HG02610 (cell line): ENCODE data around the gene CYSTM1.

Experiments
- ATAC-seq: cut with Tn5 transposase; IDR thresholded peaks from one replicate; pipeline ENCODE4 v1.9.1; 2021; ENCODE audit warnings: mild to moderate bottlenecking, moderate library complexity; ENCODE audit not compliant: unreplicated experiment

CYSTM1 gene

GRCh38 chr5:140232731-140233130 is 57.7 kb downstream of the CYSTM1 start:
- no peak for ATAC-seq

- ATAC-seq = no peak
Measured at GRCh38 chr5:140234377-140234989, 59.5 kb downstream of the CYSTM1 start.

- ATAC-seq = no peak
Measured at GRCh38 chr5:140235791-140236551, 61.0 kb downstream of the CYSTM1 start.

- no peak for ATAC-seq
Measured at GRCh38 chr5:140236891-140237598, 62.1 kb downstream of the CYSTM1 start.

DNA sequence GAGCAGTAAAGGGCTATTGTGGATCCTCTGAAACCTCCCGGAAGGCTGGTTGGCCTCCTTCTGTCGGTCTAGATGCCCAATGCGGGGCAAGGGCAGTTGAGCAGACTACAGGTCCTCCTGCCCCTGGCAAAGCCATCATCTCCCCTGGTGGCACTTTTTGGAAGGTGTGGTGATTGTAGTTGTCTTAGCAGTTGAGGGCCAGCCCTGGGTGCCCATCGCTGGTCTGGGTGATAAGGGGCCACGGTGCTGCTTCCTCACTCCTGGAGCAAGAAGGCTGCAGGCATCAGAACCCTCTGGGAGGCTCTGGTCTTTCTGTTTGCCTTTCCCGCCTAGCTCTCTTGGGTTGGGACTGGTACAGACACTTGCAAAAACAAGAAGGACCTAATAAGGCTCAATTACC is 63.8 kb downstream of the CYSTM1 start:
- no peak for ATAC-seq

DNA sequence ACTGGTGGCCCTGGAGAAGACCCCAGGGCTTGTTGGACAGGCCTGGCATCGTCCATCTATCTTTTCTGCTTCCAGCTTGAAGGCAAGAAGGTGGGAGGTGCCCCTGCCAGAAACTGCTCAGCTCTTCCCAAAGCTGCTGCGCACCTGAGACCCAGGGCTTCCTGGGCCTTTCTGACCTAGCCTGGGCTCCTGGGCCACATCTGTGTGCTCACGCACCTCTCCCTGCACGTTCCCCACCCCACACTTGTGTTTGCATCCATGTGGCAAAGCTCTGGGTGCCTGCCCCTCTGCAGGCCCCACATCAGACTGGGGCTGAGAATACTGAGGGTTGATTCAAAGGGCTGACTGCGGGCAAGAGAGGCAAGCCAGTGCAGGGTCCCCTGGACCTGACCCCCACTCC is 64.5 kb downstream of the CYSTM1 start:
- no peak for ATAC-seq

DNA sequence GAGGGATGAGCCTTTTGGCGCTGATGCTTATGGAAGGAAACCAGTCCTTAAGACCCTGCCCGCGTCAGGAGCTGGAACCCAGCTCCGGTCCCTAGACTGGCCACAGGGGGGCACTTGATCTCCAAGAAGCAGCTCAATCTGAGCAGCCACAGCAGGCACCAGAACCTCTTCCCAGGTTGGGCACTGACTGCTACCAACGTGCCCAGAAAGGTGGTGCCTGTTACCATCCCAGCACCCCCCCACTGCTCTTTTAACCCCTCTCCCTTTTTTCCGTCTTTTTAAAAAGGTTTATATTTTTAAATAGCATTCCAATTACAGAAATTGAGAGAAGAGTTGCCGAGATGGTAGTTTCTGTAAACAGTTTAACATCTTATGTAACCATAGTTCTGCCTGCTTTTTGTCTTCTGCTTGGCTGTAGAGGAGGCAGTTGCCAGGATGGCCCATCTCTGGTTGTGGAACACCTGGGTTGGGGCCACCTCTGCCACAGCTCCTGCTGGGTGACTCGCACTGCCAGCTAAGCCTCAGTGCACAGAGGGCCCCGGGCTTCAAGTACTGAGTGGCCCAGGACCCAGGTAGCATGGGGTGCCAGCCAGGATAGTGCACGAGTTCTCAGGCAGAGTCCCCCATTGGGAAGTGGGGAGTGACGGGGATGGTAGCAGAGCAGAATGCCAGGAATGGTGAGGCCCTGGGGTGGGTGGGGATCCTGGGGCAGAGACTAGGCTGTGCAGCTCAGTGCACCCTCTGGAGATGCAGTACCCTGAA is 65.1 kb downstream of the CYSTM1 start:
- ATAC-seq = peak; percentile 59

- no peak for ATAC-seq
Measured at GRCh38 chr5:140240987-140241706, 66.2 kb downstream of the CYSTM1 start.

DNA sequence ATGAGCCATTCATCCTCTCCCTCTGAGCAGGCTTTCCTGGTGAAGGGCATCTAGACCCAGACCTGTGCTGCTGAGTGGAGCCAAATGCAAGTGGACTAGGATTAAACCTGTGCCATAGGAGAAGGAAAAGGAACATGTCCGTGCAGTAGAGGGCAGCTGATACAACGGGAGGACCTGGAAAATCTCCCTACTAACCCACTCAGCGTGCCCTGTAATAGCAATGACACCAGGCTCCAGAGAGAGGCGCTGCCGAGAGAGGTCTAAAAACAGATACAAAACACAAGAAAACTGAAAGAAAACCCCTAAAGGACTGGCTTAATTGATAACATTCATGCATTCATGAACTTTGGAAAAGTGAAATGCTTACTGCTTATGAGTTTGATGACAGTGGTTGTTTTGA is 67.1 kb downstream of the CYSTM1 start:
- no peak for ATAC-seq

- ATAC-seq = no peak
Measured at GRCh38 chr5:140242890-140243585, 68.0 kb downstream of the CYSTM1 start.

DNA sequence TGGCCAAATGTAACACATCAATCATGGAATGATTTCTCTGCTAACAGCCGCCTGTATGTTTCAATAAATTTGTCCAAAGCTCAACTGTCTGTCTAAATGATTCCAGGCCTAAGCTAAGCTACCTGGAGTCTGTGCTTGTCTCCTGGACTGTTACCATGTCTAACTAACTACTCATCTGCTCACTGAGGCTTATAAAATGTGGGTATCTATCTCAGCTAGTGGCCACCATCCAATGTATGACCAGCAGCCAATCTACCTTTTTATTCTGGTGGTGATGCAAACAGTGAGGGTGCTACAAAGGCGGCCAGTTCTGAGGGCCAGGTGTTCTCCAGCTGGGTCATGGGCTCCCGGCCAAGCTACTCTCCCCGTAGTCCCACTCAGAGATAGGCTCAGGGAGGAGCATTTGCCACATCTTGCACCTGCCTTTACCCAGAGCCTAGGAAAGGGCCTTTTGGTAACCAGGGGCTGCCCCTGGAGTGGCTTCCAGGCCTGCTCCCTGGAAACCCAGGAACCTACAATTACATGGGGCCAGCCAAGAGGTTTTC is 68.8 kb downstream of the CYSTM1 start:
- ATAC-seq = no peak

- peak; percentile 66 for ATAC-seq
Measured at GRCh38 chr5:140244525-140245025, 69.6 kb downstream of the CYSTM1 start.

- ATAC-seq = no peak
Measured at GRCh38 chr5:140245341-140245740, 70.4 kb downstream of the CYSTM1 start.

DNA sequence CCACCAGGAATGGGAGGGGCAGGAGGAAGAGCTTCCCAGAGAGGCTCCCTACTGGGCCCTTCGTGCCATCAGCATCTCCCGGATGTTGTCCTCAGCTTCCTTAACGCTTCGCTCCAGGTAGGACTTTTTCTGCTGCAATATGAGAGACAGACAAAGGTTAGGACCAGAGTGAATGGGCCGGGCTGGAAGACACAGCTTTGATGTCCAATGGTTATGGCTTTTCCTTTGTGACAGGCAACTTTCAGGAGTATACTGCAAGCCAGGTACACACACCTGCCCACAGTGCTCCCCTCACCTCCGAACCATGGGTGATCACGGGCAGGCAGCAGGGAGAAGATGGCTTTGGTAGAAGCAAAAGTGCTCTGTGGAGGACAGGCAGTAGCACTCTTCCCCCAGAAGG is 70.9 kb downstream of the CYSTM1 start:
- no peak for ATAC-seq

DNA sequence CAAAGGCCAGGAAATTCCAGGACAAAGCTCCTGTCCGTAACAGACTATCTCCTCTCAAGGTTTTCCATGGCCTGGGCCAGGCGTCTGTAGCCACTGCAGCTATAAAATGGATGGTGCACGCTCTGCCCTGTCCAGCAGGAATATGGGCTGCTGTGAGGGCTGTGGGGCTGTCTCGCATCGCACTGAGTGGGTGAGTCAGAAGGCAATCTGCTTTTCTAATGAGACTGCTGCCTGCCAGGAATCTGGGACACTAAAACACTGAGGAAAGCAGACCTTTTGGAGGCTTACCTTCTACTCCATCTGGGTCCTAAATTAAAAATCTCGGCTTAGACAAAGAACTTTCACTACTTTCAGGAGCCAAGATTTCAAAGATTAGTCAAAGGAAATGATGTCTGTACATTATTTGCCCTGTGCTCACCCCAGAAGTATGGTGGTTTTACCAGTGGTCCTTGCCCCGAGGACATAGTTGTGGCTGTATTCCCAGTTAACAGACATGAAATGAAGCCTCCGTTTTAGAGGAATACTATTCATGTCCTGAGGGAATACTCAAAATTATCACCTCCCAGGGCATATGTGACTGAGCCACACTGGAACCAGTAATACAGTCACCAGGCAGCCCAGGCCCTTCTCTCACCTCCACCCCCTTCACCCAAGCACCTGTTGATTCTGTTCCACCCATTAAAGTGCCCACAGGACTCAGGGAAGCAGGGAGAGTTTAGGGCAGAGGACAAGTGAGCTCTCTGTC is 71.6 kb downstream of the CYSTM1 start:
- ATAC-seq = no peak

DNA sequence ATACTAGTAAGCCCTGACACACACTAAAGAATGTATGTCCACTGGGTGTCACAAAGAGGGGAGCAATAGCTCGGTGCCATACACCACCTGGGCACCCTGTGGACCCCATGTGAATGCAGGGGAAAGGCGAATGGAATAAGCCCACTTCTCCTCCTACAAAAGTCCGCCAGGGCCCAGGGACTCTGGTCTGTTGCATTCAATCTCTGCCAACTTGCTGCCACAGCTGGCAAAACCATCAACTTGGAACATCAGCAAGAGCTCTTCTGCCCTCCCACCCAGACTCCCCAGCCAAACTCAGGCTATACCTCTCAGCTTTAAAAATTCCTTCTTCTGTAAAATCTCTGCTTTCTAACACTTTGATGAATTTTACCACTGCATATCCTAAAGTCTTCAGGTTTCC is 73.4 kb downstream of the CYSTM1 start:
- no peak for ATAC-seq

DNA sequence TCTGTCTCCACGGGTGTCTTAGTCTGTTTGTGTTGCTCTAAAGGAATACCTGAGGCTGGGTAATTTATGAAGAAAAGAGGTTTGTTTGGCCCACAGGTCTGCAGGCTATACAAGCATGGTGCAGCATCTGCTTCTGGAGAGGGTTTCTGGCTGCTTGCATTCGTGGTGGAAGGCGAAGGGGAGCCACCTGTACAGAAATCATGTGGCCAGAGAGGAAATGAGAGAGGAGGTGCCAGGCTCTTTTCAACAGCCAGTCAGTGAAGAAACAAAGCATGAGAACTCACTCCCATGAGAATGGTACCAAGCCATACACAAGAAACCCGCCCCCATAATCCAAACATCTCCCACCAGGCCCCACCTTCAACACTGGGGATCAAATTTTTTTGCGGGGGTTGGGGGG is 74.5 kb downstream of the CYSTM1 start:
- ATAC-seq = no peak

- ATAC-seq = no peak
Measured at GRCh38 chr5:140250386-140250785, 75.4 kb downstream of the CYSTM1 start.

DNA sequence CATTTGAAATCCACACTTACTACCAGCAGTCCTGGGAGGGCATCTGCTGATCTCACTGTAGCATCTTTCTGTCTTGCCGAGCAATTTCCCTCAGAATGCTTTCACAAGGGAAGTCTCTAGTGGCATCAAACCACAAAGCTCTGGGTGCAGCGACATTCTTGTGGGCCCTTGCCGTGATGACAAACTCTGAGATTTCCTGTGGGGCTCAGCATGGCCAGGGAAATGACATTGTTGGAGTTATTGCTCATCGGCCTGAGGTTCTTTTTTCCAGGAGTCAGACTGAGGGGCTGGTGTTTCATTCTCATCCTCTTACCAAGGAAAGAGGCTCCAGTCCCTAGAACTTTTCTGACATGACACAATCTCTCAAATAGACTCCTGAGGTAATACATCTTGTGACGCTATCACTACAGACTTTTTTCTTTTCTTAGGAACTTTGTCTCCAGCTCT is 76.6 kb downstream of the CYSTM1 start:
- ATAC-seq = peak; percentile 74
